Measurements from ENCODE around the gene TACR1. TPM values are rescaled to one million over a fixed set of nuclear protein-coding genes. Genes with fewer than 3 reads are reported as not detected.
"Not testable (repeated sequence)": the region's sequence is repeated elsewhere in the genome, so short reads cannot be mapped to it uniquely, and the experiment has no call there.

TACR1 gene
- total RNA-seq, 4 donors from 2014 or later: 0.37 to 6.7 (median 5.2) TPM

GRCh38 chr2:75162897-75163296, 36.4 kb downstream of the TACR1 start:
- TF ChIP-seq CTCF (IDR thresholded peaks at IDR 0.05): no peak
- DNase-seq (ENCODE audit: low spot score): no peak
- no peak for ATAC-seq (ENCODE audit: low FRiP score)

DNA sequence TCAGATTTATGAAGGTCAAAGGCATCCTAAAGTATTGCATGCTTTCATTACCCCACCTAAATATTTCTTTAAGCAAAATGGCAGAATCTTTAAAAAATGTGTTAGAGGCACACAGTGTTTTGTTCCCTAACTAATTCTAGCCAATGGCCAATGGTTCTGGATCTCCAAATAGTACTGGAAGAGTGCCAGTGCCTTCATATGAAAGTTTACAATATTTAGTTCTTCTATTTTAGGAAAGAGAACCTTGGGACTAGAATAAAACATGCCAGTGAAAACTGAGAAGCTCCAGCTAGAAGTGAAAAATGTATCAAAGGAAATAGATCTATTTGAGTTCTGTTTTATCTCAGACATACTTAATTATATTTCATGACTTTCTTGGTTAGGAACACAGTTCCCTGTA, 37.1 kb downstream of the TACR1 start:
- no peak for DNase-seq (ENCODE audit: low spot score)
- no peak for ATAC-seq (ENCODE audit: low FRiP score)
- TF ChIP-seq CTCF (IDR thresholded peaks at IDR 0.05): no peak

DNA sequence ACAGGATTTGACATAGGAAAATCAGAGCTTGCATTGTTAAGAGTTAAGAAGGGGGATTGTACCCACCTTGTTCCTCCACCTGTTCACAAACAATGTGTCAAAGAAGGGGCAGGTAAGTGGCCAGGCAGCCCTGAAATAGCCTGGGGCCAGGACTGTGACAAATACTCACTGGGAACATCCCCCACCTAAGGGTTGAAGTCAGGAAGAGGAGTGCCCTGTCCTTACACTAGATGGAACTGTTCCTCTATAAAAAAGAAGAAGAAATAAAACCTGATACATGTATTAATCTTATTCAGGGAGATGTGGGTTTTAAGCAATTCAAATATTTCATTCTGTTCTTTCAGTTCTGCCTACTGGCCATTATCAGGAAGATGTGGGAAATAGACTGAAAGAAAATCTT, 41.9 kb downstream of the TACR1 start:
- DNase-seq (ENCODE audit: low spot score) (no peak), ATAC-seq (ENCODE audit: low FRiP score) (no peak)
- no peak for TF ChIP-seq CTCF (IDR thresholded peaks at IDR 0.05)

DNA sequence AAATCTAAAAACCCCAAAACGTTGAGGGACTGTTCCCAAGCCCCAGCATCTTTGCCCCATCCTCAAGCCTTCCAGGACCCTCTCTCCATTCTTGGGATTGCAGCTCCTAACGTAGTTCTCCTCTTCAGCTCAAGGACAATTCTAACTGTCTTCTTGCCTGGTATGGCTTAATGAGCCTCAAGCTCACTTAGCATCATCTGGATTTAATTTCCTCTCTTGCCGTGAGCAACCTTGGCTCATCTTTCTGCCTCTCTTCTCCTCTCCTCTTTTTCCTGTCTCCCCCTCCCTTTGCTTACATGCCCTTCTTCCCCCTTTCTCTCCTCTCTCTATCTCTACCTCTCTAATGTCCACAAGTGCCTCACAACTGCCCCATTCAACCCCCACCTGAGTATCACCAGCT, 44.2 kb downstream of the TACR1 start:
- ATAC-seq (ENCODE audit: low FRiP score) (no peak), DNase-seq (ENCODE audit: low spot score) (no peak)
- no peak for TF ChIP-seq CTCF (IDR thresholded peaks at IDR 0.05)

- DNase-seq (ENCODE audit: low spot score): no peak
- ATAC-seq (ENCODE audit: low FRiP score): no peak
- no peak for TF ChIP-seq CTCF (IDR thresholded peaks at IDR 0.05)
These were observed 46.1 kb downstream of the TACR1 start for GRCh38 chr2:75153221-75153620.

GRCh38 chr2:75152243-75152642, 47.1 kb downstream of the TACR1 start:
- DNase-seq (ENCODE audit: low spot score); ATAC-seq (ENCODE audit: low FRiP score): not testable (repeated sequence)

GRCh38 chr2:75147884-75148283, 51.4 kb downstream of the TACR1 start:
- DNase-seq (ENCODE audit: low spot score); ATAC-seq (ENCODE audit: low FRiP score): not testable (repeated sequence)

GRCh38 chr2:75146606-75147332, 52.6 kb downstream of the TACR1 start:
- ATAC-seq (ENCODE audit: low FRiP score) (no peak), DNase-seq (ENCODE audit: low spot score) (no peak)
- no peak for TF ChIP-seq CTCF (IDR thresholded peaks at IDR 0.05)

GRCh38 chr2:75146221-75146605, 53.1 kb downstream of the TACR1 start:
- DNase-seq (ENCODE audit: low spot score); ATAC-seq (ENCODE audit: low FRiP score): not testable (repeated sequence)

Measured in omental fat pad (tissue), 4 donors.